ENCODE measurements around the gene PTP4A2. TPM values are rescaled to one million over a fixed set of nuclear protein-coding genes. Genes with fewer than 3 reads are reported as not detected.

PTP4A2 gene
- total RNA-seq, 1 experiment from 2014 or later = 366 TPM

GRCh38 chr1:31959521-31960340, 21.6 kb upstream of the PTP4A2 start:
- Mint-ChIP-seq H3K36me3 (ENCODE audit: insufficient read depth, unreplicated experiment) (peaks cover 15% of the 10 kb centered on the region), H3K9me3 (ENCODE audit: low read depth, unreplicated experiment) (no peaks in the 10 kb centered on the region), H3K4me1 (ENCODE audit: low read depth, unreplicated experiment) (peaks cover 60% of the 10 kb centered on the region), H3K4me3 (ENCODE audit: low read depth, unreplicated experiment) (no peak overlapping the region), H3K27me3 (ENCODE audit: unreplicated experiment) (no peaks in the 10 kb centered on the region), H3K27ac (ENCODE audit: unreplicated experiment) (peak overlapping the region; percentile 60)
- no peak for TF ChIP-seq CTCF (IDR thresholded peaks at IDR 0.05; ENCODE audit: unreplicated experiment)
- CTCF ChIA-PET = no interaction called here
- no TSS peak for BruUV-seq (replicated peaks)
- DNase-seq = no peak
- intact Hi-C loops (cut with micrococcal nuclease; ENCODE audit: unreplicated experiment) = loop anchor here (5.0 kb wide), 1 partner anchor 37 kb away; no protein-coding TSS in a partner anchor

GRCh38 chr1:31957701-31958674, 19.8 kb upstream of the PTP4A2 start:
- DNase-seq = no peak
- CTCF ChIA-PET = interaction anchor here (0.6 to 1.3 kb wide), 2 partner anchors 14 to 126 kb away, joined by 3 to 6 read pairs; no protein-coding TSS in a partner anchor
- no TSS peak for BruUV-seq (replicated peaks)

GRCh38 chr1:31955917-31956736, 18.0 kb upstream of the PTP4A2 start:
- no peak for TF ChIP-seq CTCF (IDR thresholded peaks at IDR 0.05; ENCODE audit: unreplicated experiment)
- DNase-seq = peak; percentile 92
- CTCF ChIA-PET = interaction anchor here (0.7 to 4.0 kb wide), 10 partner anchors 8 to 167 kb away, joined by 3 to 50 read pairs (median 7); partner anchors contain the start of genes PTP4A2 and SPOCD1
- Mint-ChIP-seq H3K4me1 (ENCODE audit: low read depth, unreplicated experiment) (peaks cover 54% of the 10 kb centered on the region), H3K36me3 (ENCODE audit: insufficient read depth, unreplicated experiment) (peaks cover 20% of the 10 kb centered on the region), H3K27me3 (ENCODE audit: unreplicated experiment) (no peaks in the 10 kb centered on the region), H3K9me3 (ENCODE audit: low read depth, unreplicated experiment) (no peaks in the 10 kb centered on the region), H3K27ac (ENCODE audit: unreplicated experiment) (peak overlapping the region; percentile 100), H3K4me3 (ENCODE audit: low read depth, unreplicated experiment) (peak overlapping the region; percentile 20)
- TSS peak; percentile 90 for BruUV-seq (replicated peaks)
- intact Hi-C loops (cut with micrococcal nuclease; ENCODE audit: unreplicated experiment) = loop anchor here (1.0 kb wide), 1 partner anchor 16 kb away; no protein-coding TSS in a partner anchor

More at GRCh38 chr1:31957701-31958674, 19.8 kb upstream of the PTP4A2 start:
- Mint-ChIP-seq H3K4me1 (ENCODE audit: low read depth, unreplicated experiment) (peaks cover 54% of the 10 kb centered on the region), H3K27ac (ENCODE audit: unreplicated experiment) (peak overlapping the region; percentile 66), H3K36me3 (ENCODE audit: insufficient read depth, unreplicated experiment) (peaks cover 20% of the 10 kb centered on the region), H3K27me3 (ENCODE audit: unreplicated experiment) (no peaks in the 10 kb centered on the region), H3K4me3 (ENCODE audit: low read depth, unreplicated experiment) (no peak overlapping the region), H3K9me3 (ENCODE audit: low read depth, unreplicated experiment) (no peaks in the 10 kb centered on the region)
- TF ChIP-seq CTCF (IDR thresholded peaks at IDR 0.05; ENCODE audit: unreplicated experiment) = no peak
- intact Hi-C loops (cut with micrococcal nuclease; ENCODE audit: unreplicated experiment) = no loop called here

Data from Calu3 (cell line).